Breast epithelium (tissue), 4 donors: Measurements from ENCODE around the gene TMEM208. TPM values are rescaled to one million over a fixed set of nuclear protein-coding genes. Genes with fewer than 3 reads are reported as not detected.

Source experiments
- DNase-seq, 2 donors: peaks; one replicate each; pipeline ENCODE4 v3.0.0-alpha.2; 2019; ENCODE audit warnings: low spot score in 2 of 2
- H3K27ac ChIP-seq, 2 donors: fragments of 200-600 bp; sonication (generic) in 1 of 2; one replicate each; pipeline ENCODE4 v1.5.1; 2016 to 2019; ENCODE audit warnings: mild to moderate bottlenecking in 1 of 2
- H3K27me3 ChIP-seq, 2 donors: fragments of 200-600 bp; sonication (generic) in 1 of 2; one replicate each; pipeline versions ENCODE4 v1.5.1 to v1.6.0; 2017 to 2019; ENCODE audit warnings: control low read depth in 1 of 2, mild to moderate bottlenecking in 1 of 2
- H3K36me3 ChIP-seq: fragments of 200-600 bp; one replicate; pipeline ENCODE4 v1.5.1; 2019
- H3K4me1 ChIP-seq, 2 donors: fragments of 200-600 bp; sonication (generic); one replicate each; pipeline ENCODE4 v1.5.1; 2016 to 2019; ENCODE audit warnings: control low read depth in 1 of 2
- H3K4me3 ChIP-seq, 3 donors: fragments of 200-600 bp; sonication (generic); 1 replicate in 2 of 3; 2 replicates in 1 of 3; pipeline ENCODE4 v1.5.1; 2016 to 2019; ENCODE audit warnings: mild to moderate bottlenecking in 3 of 3, moderate library complexity in 2 of 3
- H3K9me3 ChIP-seq, 2 donors: fragments of 200-600 bp; sonication (generic) in 1 of 2; one replicate each; pipeline ENCODE4 v1.5.1; 2016 to 2019; ENCODE audit warnings: control low read depth in 1 of 2
- POLR2A ChIP-seq: fragments of 450-650 bp; IDR thresholded peaks from one replicate; pipeline ENCODE4 v1.6.1; 2016; ENCODE audit warnings: antibody characterized with exemption, mild to moderate bottlenecking, moderate library complexity
- POLR2AphosphoS5 ChIP-seq, 3 donors: sonication (generic); formaldehyde crosslinking; IDR thresholded peaks; one replicate each; pipeline ENCODE4 v1.6.1; 2017; ENCODE audit warnings: antibody characterized with exemption in 3 of 3
- intact Hi-C: fragments of 100-400 bp; cut with DNase I; formaldehyde crosslinking; loops from one replicate; pipeline ENCODE4 v1.15.1; 2023; ENCODE audit warnings: low total_unique reads
- total RNA-seq, 3 donors: library from RNA; depleted of rRNA; stranded (reverse); fragments of >200 nt; gene quantifications; one replicate each; pipeline ENCODE4 v1.1.0, GENCODE V29; 2016
- TF ChIP-seq, protein P1 (sequence below), 3 donors: fragments of 450-650 bp; IDR thresholded peaks; one replicate each; pipeline ENCODE4 v1.5.1; 2016 to 2017; ENCODE audit warnings: antibody characterized with exemption in 3 of 3, mild to moderate bottlenecking in 3 of 3, moderate library complexity in 3 of 3

Gene TMEM208
- total RNA-seq, 3 donors from 2014 or later = 35.2 to 46.2 (median 44.2) TPM

GRCh38 chr16:67246756-67247191, 19.8 kb downstream of the TMEM208 start:
- TF ChIP-seq, protein P1, sequence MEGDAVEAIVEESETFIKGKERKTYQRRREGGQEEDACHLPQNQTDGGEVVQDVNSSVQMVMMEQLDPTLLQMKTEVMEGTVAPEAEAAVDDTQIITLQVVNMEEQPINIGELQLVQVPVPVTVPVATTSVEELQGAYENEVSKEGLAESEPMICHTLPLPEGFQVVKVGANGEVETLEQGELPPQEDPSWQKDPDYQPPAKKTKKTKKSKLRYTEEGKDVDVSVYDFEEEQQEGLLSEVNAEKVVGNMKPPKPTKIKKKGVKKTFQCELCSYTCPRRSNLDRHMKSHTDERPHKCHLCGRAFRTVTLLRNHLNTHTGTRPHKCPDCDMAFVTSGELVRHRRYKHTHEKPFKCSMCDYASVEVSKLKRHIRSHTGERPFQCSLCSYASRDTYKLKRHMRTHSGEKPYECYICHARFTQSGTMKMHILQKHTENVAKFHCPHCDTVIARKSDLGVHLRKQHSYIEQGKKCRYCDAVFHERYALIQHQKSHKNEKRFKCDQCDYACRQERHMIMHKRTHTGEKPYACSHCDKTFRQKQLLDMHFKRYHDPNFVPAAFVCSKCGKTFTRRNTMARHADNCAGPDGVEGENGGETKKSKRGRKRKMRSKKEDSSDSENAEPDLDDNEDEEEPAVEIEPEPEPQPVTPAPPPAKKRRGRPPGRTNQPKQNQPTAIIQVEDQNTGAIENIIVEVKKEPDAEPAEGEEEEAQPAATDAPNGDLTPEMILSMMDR (IDR thresholded peaks at IDR 0.05) = no peak
- peak; percentile 58 for TF ChIP-seq POLR2A
- TF ChIP-seq POLR2AphosphoS5 (IDR thresholded peaks at IDR 0.05) = peak in 2 of 3 donors; percentile 24 to 94
- Histone ChIP-seq H3K9me3 (no peaks in the 10 kb centered on the region), H3K36me3 (no peaks in the 10 kb centered on the region), H3K4me3 (peak overlapping the region; percentile 69 to 91 (median 78)), H3K27me3 (no peaks in the 10 kb centered on the region), H3K27ac (peak overlapping the region; percentile 76 to 96), H3K4me1 (peaks cover 12 to 23% of the 10 kb centered on the region in 2 donors)
- peak; percentile 90 to 92 for DNase-seq
- intact Hi-C loops = no loop called here

- intact Hi-C loops = no loop called here
- Histone ChIP-seq H3K9me3 (no peaks in the 10 kb centered on the region), H3K4me1 (peaks cover 12 to 17% of the 10 kb centered on the region in 2 donors), H3K36me3 (no peaks in the 10 kb centered on the region), H3K4me3 (peak within 1 kb of the TSS; percentile 69 to 91 (median 78)), H3K27ac (peak within 1 kb of the TSS; percentile 76 to 96), H3K27me3 (no peaks in the 10 kb centered on the region)
- TF ChIP-seq POLR2AphosphoS5 (IDR thresholded peaks at IDR 0.05) (peak in 2 of 3 donors; percentile 4 to 8), POLR2A (peak; percentile 46)
- TF ChIP-seq, protein P1 (IDR thresholded peaks at IDR 0.05) = peak in 1 of 3 donors; percentile 27
- peak; percentile 97 to 99 for DNase-seq
Measured at GRCh38 chr16:67247192-67248072, 20.5 kb downstream of the TMEM208 start, which contains the start of gene FHOD1. FHOD1 (minus strand) TSS chr16:67247481; CDS start chr16:67247410, 71 bp downstream.

GRCh38 chr16:67248073-67248400, 21.1 kb downstream of the TMEM208 start:
- Histone ChIP-seq H3K27ac (peak overlapping the region in 1 of 2 donors; percentile 96), H3K36me3 (no peaks in the 10 kb centered on the region), H3K27me3 (no peaks in the 10 kb centered on the region), H3K4me1 (peaks cover 12 to 15% of the 10 kb centered on the region in 2 donors), H3K4me3 (peak overlapping the region; percentile 69 to 91 (median 78)), H3K9me3 (no peaks in the 10 kb centered on the region)
- TF ChIP-seq, protein P1 (IDR thresholded peaks at IDR 0.05) = no peak
- TF ChIP-seq POLR2AphosphoS5 (IDR thresholded peaks at IDR 0.05) (no peak), POLR2A (no peak)
- intact Hi-C loops = no loop called here
- no peak for DNase-seq

DNA sequence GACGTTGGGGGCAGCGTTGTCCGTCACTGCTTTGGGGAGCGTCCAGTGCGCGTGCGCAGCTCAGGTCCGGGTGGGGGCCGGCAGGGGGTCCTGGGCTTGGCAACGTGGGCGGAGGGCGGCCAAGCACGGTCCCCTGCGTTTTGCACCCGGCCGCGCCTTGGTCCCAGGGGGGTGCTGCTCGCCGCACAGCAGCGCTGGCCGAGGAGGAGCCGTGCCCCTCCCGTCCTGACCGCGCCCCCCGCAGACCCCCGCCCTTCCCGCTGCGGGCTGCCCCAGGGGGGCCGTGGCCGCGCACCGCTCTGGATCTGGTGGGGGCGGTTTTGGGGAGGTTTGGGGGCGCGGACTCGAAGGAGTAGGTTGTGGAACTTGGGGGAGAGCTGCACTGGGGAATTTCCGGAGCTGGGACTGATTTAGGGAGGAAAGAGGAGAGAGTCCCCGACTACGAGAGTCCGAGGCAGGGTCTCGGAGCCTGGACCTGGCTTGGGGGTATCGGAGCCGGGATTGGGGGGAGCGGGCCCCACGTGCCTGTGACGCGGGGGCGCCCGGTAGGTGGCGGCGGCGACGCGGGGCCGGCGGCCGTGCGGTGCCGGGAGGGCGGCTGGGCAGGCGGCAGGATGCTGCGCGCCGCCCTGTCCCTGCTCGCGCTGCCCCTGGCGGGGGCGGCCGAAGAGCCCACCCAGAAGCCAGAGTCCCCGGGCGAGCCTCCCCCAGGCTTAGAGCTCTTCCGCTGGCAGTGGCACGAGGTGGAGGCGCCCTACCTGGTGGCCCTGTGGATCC, 21.7 kb downstream of the TMEM208 start, which contains the start of gene SLC9A5:
TSS of gene SLC9A5 (plus strand) at position 579 of the 777 bp plus-strand sequence. CDS start at position 615, 36 bp downstream.
- Histone ChIP-seq H3K36me3 (no peaks in the 10 kb centered on the region), H3K27me3 (no peaks in the 10 kb centered on the region), H3K4me1 (peaks cover 12 to 15% of the 10 kb centered on the region in 2 donors), H3K4me3 (peak within 1 kb of the TSS; percentile 69 to 91 (median 78)), H3K27ac (peak within 1 kb of the TSS in 1 of 2 donors; percentile 96), H3K9me3 (no peaks in the 10 kb centered on the region)
- DNase-seq = no peak
- intact Hi-C loops = no loop called here
- TF ChIP-seq, protein P1 (IDR thresholded peaks at IDR 0.05) = peak in 1 of 3 donors; percentile 24
- TF ChIP-seq POLR2A (no peak), POLR2AphosphoS5 (IDR thresholded peaks at IDR 0.05) (no peak)
